ENCODE measurements around the gene ITGA2B. TPM values are rescaled to one million over a fixed set of nuclear protein-coding genes. Genes with fewer than 3 reads are reported as not detected.
A peak's percentile ranks its signal among the peaks of the same experiment; 100 is the strongest.
"Not testable (repeated sequence)": the region's sequence is repeated elsewhere in the genome, so short reads cannot be mapped to it uniquely, and the experiment has no call there.

Gene ITGA2B
- total and polyA plus RNA-seq, 8 donors, result 3.2 to 10.0 (median 8.0) TPM

DNA sequence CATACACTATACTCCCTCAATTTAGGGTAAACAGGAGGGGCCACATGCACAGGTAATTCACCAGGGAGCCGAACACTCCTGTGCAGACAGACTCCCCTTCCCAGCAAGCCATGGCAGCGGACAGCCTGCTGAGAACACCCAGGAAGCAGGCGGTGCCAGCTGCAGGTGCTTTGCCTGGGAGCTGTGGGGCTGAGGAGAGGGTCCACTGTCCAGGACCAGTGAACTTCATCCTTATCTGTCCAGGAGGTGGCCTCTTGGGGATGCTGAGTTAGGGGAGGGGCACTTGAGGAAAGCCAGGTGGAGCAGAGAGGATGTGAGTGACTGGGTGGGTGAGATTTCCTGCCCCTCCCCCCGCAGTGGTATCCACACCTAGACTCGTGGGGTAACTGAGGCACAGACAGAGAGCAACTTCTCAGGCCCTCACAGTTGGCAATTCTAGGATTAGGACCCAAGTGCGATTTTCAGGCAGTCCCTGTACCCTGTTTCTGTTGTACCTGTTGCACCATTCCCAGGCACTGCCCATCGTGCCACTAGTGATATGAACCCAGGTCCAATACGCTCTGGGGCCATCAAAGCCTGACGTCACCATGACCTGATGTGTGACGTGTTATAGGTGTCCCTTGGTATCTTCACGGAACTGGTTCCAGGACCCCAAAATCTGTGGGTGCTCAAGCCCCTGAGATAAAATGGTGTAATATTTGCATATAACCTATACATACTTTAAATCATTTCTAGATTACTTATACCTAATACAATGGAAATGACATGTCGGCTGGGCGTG, 43.2 kb downstream of the ITGA2B start:
- TF ChIP-seq, protein P1, sequence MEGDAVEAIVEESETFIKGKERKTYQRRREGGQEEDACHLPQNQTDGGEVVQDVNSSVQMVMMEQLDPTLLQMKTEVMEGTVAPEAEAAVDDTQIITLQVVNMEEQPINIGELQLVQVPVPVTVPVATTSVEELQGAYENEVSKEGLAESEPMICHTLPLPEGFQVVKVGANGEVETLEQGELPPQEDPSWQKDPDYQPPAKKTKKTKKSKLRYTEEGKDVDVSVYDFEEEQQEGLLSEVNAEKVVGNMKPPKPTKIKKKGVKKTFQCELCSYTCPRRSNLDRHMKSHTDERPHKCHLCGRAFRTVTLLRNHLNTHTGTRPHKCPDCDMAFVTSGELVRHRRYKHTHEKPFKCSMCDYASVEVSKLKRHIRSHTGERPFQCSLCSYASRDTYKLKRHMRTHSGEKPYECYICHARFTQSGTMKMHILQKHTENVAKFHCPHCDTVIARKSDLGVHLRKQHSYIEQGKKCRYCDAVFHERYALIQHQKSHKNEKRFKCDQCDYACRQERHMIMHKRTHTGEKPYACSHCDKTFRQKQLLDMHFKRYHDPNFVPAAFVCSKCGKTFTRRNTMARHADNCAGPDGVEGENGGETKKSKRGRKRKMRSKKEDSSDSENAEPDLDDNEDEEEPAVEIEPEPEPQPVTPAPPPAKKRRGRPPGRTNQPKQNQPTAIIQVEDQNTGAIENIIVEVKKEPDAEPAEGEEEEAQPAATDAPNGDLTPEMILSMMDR (IDR thresholded peaks at IDR 0.05), result no peak
- Histone ChIP-seq H3K4me1 (peaks cover 6 to 58% of the 10 kb centered on the region in 2 donors), H3K36me3 (peaks cover 0 to 29% of the 10 kb centered on the region in 2 donors), H3K9me3 (no peaks in the 10 kb centered on the region), H3K27ac (peak overlapping the region; percentile 87 to 98), H3K27me3 (no peaks in the 10 kb centered on the region), H3K4me3 (peak overlapping the region; percentile 66 to 78)
- intact Hi-C loops (cut with DNase I), result no loop called here
- DNase-seq, result peak in 1 of 4 donors; percentile 69
- no peak for ATAC-seq

DNA sequence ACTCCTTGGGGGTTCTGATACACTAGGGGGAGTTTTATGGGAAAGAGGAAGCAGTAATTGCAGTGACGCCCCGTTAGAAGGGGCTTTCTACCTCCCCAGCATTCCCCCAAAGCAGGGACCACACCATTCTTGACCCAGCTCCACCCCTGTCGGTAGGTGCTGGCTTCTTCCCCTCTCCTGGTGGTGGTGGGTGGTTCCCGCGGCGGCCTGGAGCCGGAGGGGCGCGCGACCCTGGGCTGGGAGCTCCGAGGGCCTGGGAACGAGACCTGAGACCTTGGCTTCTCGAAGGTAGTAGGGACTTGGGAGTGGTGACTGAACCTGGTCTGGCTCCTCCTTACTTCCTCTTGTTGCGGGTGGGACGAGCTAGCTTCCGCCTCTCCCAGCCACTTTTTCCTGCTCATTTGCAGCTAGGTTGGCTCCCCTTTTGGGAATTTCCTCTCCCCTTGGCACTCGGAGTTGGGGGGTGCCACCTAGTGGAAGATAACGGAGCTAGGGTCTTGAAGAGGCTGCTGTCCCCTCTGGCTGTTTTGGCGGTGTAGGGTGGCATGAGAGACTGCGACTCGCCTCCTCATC, 43.9 kb downstream of the ITGA2B start:
- TF ChIP-seq, protein P1 (IDR thresholded peaks at IDR 0.05), result peak; percentile 37 to 39
- H3K4me1 ChIP-seq, result peaks cover 6 to 61% of the 10 kb centered on the region in 2 donors
- H3K9me3 ChIP-seq, result no peaks in the 10 kb centered on the region
- DNase-seq, result peak in 2 of 4 donors; percentile 36 to 63
- H3K27ac ChIP-seq, result peak overlapping the region; percentile 87 to 98
- peak; percentile 61 for ATAC-seq
- intact Hi-C loops (cut with DNase I), result no loop called here
- peaks cover 0 to 22% of the 10 kb centered on the region in 2 donors for H3K36me3 ChIP-seq
- peak overlapping the region; percentile 66 to 78 for H3K4me3 ChIP-seq
- H3K27me3 ChIP-seq, result no peaks in the 10 kb centered on the region

DNA sequence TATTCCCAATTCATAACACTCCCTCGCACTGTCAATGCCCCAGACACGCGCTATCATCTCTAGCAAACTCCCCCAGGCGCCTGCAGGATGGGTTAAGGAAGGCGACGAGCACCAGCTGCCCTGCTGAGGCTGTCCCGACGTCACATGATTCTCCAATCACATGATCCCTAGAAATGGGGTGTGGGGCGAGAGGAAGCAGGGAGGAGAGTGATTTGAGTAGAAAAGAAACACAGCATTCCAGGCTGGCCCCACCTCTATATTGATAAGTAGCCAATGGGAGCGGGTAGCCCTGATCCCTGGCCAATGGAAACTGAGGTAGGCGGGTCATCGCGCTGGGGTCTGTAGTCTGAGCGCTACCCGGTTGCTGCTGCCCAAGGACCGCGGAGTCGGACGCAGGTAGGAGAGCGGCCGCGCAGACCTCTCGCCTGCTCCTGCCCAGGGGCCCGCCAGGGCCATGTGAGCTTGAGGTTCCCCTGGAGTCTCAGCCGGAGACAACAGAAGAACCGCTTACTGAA, 44.5 kb downstream of the ITGA2B start, which contains the start of gene GRN:
Gene GRN (plus strand): TSS at position 364 of the 515 bp plus-strand sequence. CDS start 3,863 bp downstream, outside the sequence.
- peak; percentile 92 to 98 (median 96) for DNase-seq
- peak within 1 kb of the TSS; percentile 87 to 98 for H3K27ac ChIP-seq
- peak within 1 kb of the TSS; percentile 66 to 78 for H3K4me3 ChIP-seq
- H3K36me3 ChIP-seq, result peaks cover 0 to 16% of the 10 kb centered on the region in 2 donors
- TF ChIP-seq, protein P1 (IDR thresholded peaks at IDR 0.05), result no peak
- peaks cover 6 to 65% of the 10 kb centered on the region in 2 donors for H3K4me1 ChIP-seq
- peak; percentile 98 for ATAC-seq
- H3K27me3 ChIP-seq, result no peaks in the 10 kb centered on the region
- H3K9me3 ChIP-seq, result no peaks in the 10 kb centered on the region
- intact Hi-C loops (cut with DNase I), result no loop called here

DNA sequence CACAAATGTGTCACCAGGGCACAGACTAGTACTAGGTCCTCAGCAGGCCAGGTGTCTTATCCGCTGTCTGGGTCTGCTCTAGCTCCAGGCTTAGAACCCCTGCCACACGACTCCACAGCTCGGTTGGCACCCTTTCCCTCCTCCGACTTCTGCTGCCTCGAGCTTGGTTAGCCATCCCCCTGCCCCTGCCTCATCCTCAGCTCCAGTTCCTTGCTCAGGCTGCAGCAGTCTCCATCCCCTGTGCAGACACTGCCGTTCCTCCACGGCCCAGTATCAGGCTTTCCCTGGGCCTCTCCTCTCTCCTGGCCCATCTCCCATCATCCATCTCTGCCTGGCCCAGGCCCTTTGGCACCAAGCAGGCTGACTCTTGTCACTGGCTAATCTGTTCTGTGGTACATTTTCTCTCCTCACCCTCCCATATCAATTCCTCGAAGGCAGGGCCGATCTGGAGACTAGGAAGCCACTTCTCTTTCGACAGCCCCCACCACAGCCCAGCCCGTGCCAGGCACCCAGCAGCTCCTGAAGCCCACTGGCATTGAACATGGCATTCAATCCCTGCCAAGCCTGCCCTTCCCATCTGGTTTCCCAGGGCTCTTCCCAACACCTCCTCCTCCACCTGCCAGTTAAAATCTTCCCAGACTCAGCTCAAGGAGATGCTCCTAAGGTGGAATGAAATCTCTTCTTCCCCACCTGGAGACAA, 45.8 kb downstream of the ITGA2B start:
- Histone ChIP-seq H3K27ac (no peak overlapping the region), H3K4me3 (no peak overlapping the region), H3K4me1 (peaks cover 6 to 65% of the 10 kb centered on the region in 2 donors), H3K36me3 (peaks cover 0 to 3% of the 10 kb centered on the region in 2 donors), H3K27me3 (no peaks in the 10 kb centered on the region), H3K9me3 (no peaks in the 10 kb centered on the region)
- ATAC-seq, result no peak
- intact Hi-C loops (cut with DNase I), result no loop called here
- DNase-seq, result peak in 1 of 4 donors; percentile 35
- TF ChIP-seq, protein P1 (IDR thresholded peaks at IDR 0.05), result no peak

DNA sequence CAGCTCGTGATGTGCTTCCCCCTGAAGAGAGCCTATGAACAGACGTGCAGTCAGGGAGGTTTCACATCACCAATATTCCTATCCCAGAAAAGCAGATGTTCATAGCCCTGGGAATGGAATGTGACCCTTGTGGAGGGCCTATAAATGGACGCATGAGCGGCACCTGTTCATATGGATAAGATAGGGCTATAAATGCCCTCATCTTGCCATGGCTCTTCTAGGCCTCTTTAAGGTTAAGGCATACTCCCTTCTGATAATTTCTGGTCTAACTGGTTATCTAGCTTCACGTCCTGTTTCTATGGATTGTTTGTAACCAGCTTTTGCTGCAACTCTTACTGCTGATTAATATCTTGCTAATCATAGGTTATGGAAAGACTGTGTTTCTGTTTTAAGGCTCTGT, 48.9 kb downstream of the ITGA2B start:
- H3K36me3 ChIP-seq; intact Hi-C loops (cut with DNase I); DNase-seq; H3K27me3 ChIP-seq; ATAC-seq; H3K4me3 ChIP-seq; H3K9me3 ChIP-seq: not testable (repeated sequence)
- Histone ChIP-seq H3K4me1 (peaks cover 0 to 46% of the 10 kb centered on the region in 2 donors), H3K27ac (peak overlapping the region in 1 of 2 donors; percentile 69)
